SKM-1 (cell line): ENCODE results near the gene PIWIL4.
A peak's percentile ranks its signal among the peaks of the same experiment; 100 is the strongest.
"Not testable (repeated sequence)": the region's sequence is repeated elsewhere in the genome, so short reads cannot be mapped to it uniquely, and the experiment has no call there.

Experiments
- DNase-seq: peaks from one replicate; lab custom pipeline; 2025; ENCODE audit not compliant: unreplicated experiment; lab: John Stamatoyannopoulos, UW

The PIWIL4 gene

DNA sequence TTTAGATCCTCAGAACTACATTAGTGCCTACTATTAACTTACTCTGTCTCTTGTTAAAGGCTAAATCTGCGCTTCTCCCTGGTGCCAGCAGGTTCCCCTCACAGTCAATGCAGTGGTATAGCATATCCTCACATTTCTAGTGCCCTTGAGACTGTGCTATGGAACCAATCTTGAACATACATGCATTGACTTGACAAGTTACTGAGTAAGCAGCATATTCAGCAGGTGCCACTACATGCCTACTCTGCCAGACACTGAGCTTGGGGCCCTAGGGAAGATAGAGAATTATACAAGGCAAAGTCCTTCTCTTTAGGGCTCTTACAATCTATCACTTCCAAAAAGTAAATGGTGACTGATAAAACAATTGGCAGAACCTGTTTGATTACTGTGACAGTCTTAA, 20.3 kb upstream of the PIWIL4 start:
- no peak for DNase-seq

DNA sequence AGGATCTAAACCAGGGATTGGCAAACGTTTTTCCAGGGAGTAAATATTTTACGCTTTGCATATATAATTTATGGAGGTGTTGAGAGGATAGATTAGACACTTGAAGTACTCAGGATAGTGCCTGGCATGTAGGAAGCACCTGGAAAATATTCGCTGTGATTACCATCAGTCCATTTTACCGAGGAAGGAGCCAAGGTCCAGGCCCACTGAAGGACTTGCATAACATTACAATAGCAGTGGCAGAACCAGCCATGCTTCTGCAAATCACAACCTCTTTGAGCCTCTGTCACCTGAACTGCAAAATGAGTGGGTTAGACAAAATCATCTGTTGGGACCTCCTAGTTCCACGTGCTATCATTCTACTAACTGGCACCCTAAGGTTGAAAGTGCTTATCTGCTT, 18.0 kb upstream of the PIWIL4 start:
- no peak for DNase-seq

DNA sequence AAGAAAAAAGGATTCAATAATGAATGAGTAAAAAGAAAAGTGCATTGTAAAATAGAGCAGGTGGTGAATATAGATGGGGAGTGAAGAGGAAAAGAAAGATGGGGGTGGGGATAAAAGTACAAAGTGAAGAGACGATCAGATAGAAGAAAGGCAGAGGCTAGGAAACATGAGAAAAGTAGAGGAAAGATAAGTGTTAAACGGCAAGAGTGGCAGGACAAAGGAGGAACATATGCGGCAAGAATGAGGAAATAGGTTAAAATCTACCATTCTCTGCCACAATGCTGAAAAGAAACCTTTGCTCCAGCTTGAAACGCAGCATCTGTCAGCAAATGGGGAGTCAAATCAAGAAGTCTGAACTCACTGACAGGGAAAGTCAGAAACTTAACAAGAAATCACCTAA, 16.7 kb upstream of the PIWIL4 start:
- peak; percentile 65 for DNase-seq

DNA sequence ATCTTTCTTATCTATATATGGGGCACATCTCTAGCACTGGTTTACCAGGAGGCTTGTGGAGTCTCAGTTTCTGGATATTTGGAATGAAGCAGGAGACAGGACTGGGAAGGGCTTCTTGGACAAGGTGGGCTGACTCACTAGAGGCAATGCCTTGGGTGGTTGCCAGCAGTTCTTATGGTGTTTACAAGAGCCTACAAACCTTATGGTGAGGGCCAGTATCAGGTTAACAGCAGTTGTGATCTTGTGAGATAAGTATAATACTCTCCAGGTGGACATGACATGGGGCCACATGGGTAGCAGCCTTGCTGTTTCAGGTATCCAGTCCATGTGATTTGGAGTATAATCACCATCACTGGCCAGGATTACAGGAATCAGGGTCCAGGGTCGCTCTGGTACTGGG, 13.2 kb upstream of the PIWIL4 start:
- DNase-seq, result no peak

DNA sequence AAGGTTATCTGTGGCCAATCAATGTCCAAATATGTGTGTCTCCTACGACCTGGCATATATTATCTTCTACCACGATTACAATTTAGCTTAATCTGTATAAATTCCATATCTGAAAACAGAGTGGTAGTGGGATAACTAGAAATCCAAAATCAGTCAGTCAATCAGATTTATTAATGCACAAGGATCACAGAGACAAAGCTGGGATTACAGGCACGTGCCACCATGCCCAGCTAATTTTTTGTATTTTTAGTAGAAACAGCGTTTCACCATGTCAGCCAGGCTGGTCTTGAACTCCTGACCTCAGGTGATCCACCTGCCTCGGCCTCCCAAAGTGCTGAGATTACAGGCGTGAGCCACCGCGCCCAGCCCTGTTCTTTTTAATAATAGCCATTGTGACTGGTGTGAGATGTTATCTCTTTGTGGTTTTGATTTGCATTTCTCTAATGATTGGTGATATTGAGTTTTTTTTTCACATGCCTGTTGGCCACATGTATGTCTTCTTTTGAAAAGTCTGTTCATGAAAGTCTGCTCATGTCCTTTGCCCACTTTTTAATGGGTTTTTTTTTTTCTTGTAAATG, 11.3 kb upstream of the PIWIL4 start:
- DNase-seq, result not testable (repeated sequence)

DNA sequence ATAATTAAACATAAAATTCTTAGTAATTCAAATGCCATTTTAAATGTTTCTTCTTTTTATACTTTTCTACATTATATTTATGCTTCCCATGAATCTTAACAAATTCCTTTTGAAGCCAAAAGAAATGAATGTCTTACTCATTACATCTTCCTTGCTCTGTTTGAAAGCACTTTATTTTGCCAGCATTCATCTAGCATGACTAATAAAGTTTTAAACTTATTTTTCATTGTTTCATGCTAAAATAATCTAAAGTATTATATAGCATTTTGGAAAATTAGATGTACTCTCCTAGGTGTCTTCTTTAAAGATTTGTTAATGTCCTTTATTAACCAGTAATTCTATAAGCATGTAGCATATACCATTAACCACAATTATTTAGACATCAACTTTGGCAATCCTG, 9.7 kb upstream of the PIWIL4 start:
- no peak for DNase-seq

DNA sequence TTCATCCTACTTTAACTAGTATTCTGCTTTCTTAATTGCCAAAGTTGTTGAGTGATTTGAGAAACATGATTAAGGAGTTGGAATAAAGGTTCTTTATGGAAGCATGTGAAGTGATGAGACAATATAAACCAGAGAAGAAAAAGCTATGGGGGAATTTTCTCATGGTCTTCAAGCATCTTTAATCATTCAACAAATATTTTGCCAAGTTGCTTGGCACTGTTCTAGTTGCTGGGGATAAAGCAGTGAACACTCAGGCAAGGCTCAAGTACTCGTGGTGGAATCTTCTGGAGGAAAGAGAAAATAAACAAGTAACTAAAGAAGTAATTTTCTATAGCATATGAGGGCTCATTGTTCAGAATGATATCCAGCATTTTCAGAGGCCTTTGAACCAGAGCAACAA, 9.2 kb upstream of the PIWIL4 start:
- no peak for DNase-seq

DNA sequence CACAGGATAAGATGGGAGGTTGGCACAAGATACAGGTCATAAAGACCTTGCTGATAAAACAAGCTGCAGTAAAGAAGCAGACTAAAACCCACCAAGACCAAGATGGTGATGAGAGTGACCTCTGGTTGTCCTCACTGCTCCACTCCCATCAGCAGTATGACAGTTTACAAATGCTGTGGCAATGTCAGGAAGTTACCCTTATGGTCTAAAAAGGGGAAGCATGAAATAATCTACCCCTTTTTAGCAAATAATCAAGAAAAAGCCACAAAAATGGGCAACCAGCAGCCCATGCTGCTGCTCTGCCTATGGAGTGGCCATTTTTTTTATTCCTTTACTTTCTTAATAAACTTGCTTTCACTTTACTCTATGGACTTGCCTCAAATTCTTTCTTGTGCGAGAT, 8.7 kb upstream of the PIWIL4 start:
- DNase-seq, result peak; percentile 71

DNA sequence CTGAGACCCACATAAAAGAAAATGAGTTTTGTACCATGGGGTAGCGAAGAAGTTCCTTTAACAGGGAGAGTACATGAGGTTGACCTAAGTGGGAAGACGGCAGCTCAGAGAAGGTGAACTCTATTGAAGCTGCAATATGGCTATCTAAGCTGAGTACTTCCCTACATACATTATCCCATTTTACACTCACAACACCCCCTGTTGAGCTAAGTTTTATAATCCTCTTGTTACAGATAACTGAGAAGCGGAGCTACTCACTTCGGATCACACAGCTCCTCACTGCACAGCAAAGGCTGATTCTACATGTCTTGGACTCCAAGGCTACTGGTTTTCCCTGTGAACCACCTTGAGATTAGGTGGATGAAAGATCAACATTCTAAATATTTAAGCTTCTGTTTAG, 8.2 kb upstream of the PIWIL4 start:
- DNase-seq, result no peak

DNA sequence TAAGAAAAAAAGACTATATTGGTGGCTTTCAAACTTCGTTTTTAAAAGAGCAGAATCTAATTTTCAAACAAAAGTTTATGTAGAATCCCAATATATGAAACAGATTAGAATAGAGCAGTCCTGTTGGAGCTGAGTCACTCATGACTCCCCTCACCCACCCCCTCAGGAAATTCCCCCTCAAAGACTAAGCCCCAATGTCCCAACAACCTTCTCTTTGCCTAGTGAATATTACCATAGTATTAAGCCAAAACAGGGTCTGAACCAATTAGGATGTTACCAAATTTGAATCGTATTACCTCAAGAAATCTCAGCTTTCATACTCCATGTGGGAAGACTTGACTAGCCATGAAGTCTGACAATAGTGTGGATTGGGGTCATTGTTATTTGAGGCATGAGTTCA, 7.8 kb upstream of the PIWIL4 start:
- no peak for DNase-seq

DNA sequence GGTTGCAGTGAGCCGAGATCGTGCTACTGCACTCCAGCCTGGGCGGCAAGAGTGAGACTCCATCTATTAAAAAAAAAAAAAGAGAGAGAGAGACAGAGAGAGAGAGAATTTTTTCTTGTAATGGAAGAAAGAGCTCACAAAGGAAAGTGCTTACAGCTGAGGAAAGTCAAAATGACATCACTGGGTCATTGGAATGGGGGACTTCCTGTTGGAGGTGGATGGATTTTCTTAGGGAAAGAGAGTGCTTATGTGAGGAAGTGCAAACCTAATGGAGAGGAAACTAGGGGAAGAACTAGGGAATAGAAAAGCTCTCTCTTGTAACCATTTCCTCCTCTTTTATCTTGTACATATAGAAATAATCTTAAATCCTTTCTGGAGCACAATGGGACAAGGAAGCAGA, 6.3 kb upstream of the PIWIL4 start:
- DNase-seq, result no peak

DNA sequence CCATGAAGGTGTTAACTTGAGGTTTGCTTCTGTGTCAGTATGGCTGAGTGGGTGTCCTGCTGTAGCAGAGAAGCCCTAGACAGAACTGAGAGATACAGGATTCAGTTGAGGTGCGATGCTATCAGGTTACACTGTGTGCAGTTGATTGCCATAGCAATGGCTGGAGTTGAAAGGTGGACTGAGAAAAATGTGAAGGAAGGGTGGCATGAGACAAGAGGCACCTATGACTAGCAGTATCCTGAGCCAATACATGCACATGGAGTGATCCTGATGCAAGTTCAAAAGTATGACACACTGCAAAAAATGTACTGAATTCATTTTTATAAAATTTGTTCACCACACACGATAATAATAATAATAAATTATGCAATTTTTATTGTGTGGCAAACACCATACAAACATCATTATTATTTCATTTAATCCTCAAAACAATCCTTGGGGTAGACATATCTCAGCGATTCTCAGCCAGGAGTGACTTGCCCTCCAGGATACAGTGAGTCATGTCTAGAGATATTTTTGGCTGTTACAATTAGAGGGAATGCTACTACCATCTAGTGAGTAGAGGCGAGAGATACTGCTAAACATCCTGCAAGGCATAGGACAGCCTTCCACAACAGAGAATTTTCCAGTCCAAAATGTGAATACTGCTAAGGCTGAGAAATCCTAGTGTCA, 3.9 kb upstream of the PIWIL4 start:
- no peak for DNase-seq

DNA sequence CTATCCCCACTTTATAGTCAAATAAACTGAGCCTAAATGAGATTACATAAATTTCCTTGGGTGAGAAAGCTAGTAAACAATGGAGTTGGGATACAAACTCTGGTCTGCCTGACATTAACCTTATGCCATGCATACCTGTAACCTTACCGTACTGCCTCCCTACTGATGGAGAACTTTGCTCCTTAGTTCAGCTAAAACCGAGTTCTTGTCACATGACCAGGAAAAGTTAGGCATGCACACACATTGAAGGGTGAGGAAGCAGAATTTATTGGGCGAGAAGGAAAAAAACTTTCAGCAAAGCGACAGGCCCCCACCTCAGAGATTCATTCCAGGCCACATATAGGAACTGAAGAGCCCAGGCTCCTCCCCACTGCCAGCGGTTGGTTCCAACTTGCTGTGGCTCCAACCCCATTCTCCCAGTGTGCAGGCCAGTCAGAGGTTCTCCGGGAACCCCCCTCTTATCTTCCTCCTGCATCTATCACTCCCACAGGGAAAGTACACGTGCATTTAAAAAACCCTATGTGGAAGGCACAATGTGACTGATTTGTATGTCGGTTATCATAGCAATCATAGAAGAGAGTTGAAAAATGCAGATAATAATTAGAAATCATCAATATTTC, 3.2 kb upstream of the PIWIL4 start:
- DNase-seq, result no peak

DNA sequence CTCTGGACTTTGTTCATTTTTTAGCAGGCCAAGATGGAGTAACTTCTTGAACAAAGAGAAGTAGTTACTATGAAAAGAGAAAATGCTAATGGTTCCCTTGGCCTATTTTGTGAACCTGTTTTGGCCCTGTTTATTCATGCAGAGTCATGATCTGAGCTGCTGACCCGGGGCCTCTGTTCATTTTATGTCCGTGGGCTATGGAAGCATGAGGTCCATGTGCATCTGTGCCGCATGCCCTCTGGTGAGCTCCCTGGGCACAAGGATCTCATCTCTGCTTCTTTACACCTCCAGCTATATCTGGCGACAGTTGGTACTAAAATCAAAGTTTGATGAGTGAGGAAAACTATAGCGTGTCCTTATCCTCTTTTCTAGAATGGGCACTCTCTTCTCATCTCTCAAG, 1.0 kb downstream of the PIWIL4 start:
- DNase-seq, result no peak

DNA sequence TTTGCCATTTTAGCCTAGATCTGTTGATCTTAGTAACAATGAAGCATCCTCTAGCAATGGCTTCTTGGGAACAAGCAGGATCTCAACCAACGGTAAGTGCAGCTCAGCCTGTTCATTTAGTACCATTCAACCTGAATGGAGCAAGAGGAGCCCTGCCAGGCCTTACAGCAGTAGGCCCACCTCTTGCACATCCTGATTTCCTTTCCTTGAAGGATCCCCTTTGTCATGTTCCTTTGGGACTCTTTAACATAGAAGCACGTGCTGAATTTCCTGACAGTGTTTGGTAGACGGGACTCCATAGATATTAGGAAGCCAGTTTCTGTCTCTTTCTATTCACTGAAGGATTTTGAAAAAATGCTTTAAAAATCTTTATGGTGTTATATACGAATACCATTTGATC, 1.5 kb downstream of the PIWIL4 start:
- DNase-seq, result no peak

DNA sequence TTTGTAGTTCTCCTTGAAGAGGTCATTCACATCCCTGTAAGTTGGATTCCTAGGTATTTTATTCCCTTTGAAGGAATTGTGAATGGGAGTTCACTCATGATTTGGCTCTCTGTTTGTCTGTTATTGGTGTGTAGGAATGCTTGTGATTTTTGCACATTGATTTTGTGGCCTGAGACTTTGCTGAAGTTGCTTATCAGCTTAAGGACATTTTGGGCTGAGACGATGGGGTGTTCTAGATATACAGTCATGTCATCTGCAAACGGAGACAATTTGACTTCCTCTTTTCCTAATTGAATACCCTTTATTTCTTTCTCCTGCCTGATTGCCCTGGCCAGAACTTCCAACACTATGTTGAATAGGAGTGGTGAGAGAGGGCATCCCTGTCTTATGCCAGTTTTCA, 5.8 kb downstream of the PIWIL4 start:
- DNase-seq, result not testable (repeated sequence)

DNA sequence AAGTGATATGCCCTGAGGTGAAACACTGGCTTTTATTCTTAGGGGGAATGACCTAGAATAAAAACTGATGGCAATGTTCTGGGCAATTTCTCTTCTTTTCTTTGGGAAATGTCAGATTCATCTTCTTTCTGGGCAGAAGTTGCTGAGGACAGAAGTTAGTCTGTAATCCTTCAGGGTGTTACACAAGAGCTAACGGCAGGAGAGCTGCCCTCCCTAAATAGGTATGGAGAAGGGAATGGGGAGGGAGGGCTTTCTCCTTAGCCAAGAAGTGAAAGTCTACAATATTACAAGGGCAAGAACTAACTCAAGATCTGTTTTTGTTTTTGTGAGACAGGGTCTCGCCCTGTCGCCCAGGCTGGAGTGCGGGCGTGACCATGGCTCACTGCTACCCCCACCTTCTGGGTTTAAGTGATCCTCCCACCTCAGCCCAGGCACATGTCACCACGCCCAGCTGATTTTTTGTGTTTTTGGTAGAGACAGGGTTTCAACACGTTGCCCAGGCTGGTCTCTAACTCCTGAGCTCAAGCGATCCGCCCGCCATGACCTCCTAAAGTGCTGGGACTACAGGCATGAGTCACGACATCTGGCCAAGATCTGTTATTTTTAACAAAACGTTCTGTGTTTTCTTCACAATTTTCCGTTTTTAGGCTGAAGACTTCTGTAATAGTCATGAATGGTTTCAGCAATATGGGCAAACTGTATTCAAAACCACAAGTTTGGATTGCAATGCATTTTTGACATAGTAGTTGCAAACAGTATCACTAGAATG, 7.2 kb downstream of the PIWIL4 start:
- peak; percentile 70 for DNase-seq

DNA sequence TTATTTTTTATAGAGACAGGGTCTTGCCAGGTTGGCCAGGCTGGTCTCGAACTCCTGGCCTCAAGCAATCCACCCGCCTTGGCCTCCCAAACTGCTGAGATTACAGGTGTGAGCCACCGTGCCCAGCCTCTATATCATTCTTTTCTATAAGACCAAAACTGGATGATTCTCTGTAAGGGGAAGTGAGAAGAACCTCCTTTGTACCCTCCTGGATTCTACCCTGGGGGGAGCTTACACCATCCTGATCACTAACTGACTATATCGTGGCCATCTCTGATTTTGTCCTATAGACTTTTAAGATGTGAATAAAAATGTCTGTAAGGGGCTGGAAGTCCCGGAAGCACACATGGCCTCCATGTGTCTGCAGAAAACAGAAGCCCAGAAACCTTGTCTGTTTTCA, 9.1 kb downstream of the PIWIL4 start:
- DNase-seq, result no peak

DNA sequence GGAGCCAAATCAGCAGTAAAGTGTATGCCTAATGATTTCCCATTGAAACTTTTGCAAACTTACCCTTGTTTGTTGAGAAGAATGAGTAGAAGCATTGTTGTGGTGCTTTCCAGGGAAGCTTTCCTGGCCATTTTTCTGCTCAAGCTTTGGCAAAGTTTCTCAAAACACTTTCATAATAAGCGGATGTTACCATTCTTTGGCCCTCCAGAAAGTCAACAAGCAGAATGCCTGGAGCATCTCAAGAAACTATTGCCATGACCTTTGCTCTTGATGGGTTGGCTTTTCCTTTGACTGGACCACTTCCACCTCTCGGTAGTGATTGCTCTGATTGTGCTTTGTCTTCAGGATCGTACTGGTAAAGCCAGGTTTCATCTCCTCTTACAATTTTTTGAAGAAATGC, 10.7 kb downstream of the PIWIL4 start:
- DNase-seq, result no peak

DNA sequence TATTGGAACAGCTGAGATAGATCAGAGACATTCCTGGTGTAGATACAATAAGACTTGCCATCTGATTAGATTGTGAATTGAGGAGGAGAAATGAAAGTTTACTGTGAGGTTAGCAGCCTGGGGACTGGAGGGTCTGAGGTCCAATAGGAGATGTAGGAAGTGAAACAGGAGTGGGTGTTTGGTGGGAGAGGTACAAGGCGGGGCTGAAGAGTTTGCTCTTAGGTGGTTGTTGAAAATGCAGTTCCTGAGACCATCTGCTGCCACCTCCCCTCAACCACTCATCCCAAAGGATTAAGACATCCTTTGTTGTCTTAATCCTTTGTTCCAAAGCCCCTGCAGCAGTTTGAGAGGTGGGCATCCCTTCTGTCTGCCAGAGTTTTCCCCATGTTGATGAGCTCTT, 14.8 kb downstream of the PIWIL4 start:
- no peak for DNase-seq

DNA sequence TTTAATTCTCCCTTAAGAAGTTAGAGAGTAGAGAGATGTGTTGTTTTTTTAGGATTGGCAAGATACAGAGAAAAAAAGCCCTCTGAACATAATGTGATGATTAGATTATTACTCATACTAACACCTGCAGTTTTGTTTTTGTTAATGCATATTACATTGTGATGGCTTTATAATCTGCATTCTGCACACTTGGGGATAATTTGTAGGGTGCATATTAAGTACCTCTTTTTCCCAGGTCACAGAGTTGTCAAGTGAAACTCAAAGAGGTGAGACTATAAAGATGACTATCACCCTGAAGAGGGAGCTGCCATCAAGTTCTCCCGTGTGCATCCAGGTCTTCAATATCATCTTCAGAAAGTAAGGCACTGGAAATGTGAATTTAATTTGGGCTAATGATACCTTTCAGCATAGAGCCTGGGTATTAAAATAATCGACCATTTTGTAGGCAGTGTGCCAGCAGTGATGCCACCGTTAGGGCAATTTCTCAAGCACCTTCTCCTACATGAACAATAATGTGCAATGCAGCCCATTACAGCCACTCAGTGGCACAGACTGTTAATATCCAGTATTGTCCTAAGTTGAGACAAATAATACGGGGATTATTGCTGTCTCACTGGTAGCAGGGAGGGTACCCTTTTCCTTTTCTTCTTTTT, 16.2 kb downstream of the PIWIL4 start:
- no peak for DNase-seq
